Neural progenitor cell (in vitro differentiated cells): Measurements from ENCODE around the gene MYL10.

ENCODE experiments used
- EZH2 ChIP-seq: fragments of 200-600 bp; sonication (generic); IDR thresholded peaks from 2 replicates; pipeline ENCODE4 v1.6.1; 2017; ENCODE audit warnings: antibody characterized with exemption, mild to moderate bottlenecking, moderate library complexity
- EZH2phosphoT487 ChIP-seq: fragments of 200-600 bp; sonication (generic); IDR thresholded peaks from 2 replicates; pipeline ENCODE4 v1.6.1; 2017; ENCODE audit warnings: antibody characterized with exemption
- TF ChIP-seq, protein P1 (sequence below): fragments of 200-600 bp; sonication (generic); IDR thresholded peaks from 2 replicates; pipeline ENCODE4 v1.5.1; 2017; ENCODE audit warnings: antibody characterized with exemption, mild to moderate bottlenecking

- TF ChIP-seq, protein P1, sequence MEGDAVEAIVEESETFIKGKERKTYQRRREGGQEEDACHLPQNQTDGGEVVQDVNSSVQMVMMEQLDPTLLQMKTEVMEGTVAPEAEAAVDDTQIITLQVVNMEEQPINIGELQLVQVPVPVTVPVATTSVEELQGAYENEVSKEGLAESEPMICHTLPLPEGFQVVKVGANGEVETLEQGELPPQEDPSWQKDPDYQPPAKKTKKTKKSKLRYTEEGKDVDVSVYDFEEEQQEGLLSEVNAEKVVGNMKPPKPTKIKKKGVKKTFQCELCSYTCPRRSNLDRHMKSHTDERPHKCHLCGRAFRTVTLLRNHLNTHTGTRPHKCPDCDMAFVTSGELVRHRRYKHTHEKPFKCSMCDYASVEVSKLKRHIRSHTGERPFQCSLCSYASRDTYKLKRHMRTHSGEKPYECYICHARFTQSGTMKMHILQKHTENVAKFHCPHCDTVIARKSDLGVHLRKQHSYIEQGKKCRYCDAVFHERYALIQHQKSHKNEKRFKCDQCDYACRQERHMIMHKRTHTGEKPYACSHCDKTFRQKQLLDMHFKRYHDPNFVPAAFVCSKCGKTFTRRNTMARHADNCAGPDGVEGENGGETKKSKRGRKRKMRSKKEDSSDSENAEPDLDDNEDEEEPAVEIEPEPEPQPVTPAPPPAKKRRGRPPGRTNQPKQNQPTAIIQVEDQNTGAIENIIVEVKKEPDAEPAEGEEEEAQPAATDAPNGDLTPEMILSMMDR: no peak
- TF ChIP-seq EZH2phosphoT487: no peak
- TF ChIP-seq EZH2: no peak
Measured at GRCh38 chr7:101634196-101634717, 5.2 kb upstream of the MYL10 start.
